B cell (primary cell): ENCODE measurements around the gene FBLN2. TPM values are rescaled to one million over a fixed set of nuclear protein-coding genes. Genes with fewer than 3 reads are reported as not detected.

Experiments used
- ATAC-seq: fragments of 200-7000 bp; cut with Tn5 transposase; one replicate; pipeline ENCODE4 v1.10.0; 2021; ENCODE audit warnings: low read depth, mild to moderate bottlenecking, moderate number of reproducible peaks, moderate library complexity
- CTCF ChIA-PET: fragments of 350-600 bp; sonication (Branson Sonifier 250); formaldehyde crosslinking; loops from one replicate; lab custom pipeline; 2021; ENCODE audit warnings: antibody characterized with exemption, inconsistent platforms; lab: Charles Lee
- POLR2A ChIA-PET: fragments of 350-600 bp; sonication (Branson Sonifier 250); formaldehyde crosslinking; loops from one replicate; lab custom pipeline; 2021; ENCODE audit warnings: antibody characterized with exemption; lab: Charles Lee
- DNase-seq: peaks from one replicate; pipeline ENCODE4 v3.0.0; 2013
- H2AFZ ChIP-seq: 2 replicates; pipeline ENCODE4 v1.6.1; 2012; ENCODE audit warnings: mild to moderate bottlenecking, low read depth, low read length; ENCODE audit not compliant: insufficient read depth, poor library complexity, severe bottlenecking
- H3K27ac ChIP-seq, 2 donors: 1 replicate in 1 of 2; 2 replicates in 1 of 2; pipeline ENCODE4 v1.5.1; 2012 to 2013; ENCODE audit warnings: low read length in 2 of 2, mild to moderate bottlenecking in 2 of 2, moderate library complexity in 1 of 2
- H3K27me3 ChIP-seq, 4 experiments: fragments of 200-600 bp in 1 of 4; sonication (generic) in 1 of 4; replicated peaks in 1 of 4; 1 replicate in 2 of 4; 2 replicates in 2 of 4; pipeline versions ENCODE4 v1.6.1 to v1.7.0; 2013 to 2016; ENCODE audit warnings: low read length in 3 of 4, mild to moderate bottlenecking in 2 of 4, mixed read lengths in 1 of 4, moderate library complexity in 1 of 4; ENCODE audit not compliant: insufficient read depth in 4 of 4, control insufficient read depth in 3 of 4; ENCODE audit errors: control extremely low read depth in 1 of 4
- H3K36me3 ChIP-seq, 2 experiments: replicated peaks in 1 of 2; 1 replicate in 1 of 2; 2 replicates in 1 of 2; pipeline versions ENCODE4 v1.6.1 to v1.7.1; 2013; ENCODE audit warnings: low read length in 1 of 2; ENCODE audit not compliant: insufficient read depth in 2 of 2, control insufficient read depth in 1 of 2; ENCODE audit errors: control extremely low read depth in 1 of 2, extremely low read depth in 1 of 2
- H3K4me1 ChIP-seq, 2 donors: fragments of 200-600 bp in 1 of 2; sonication (generic) in 1 of 2; 1 replicate in 1 of 2; 2 replicates in 1 of 2; pipeline versions ENCODE4 v1.5.1 to v1.6.1; 2013 to 2017; ENCODE audit warnings: low read length in 2 of 2; ENCODE audit not compliant: control insufficient read depth in 2 of 2, insufficient read depth in 2 of 2
- H3K4me2 ChIP-seq: replicated peaks from 2 replicates; pipeline ENCODE3; 2012; ENCODE audit warnings: mild to moderate bottlenecking, low read depth, low read length; ENCODE audit not compliant: poor library complexity, severe bottlenecking
- H3K4me3 ChIP-seq, 5 experiments: fragments of 200-600 bp in 1 of 5; sonication (generic) in 1 of 5; 1 replicate in 3 of 5; 2 replicates in 2 of 5; pipeline versions ENCODE4 v1.5.1 to v1.7.0; 2011 to 2016; ENCODE audit warnings: low read length in 4 of 5, mild to moderate bottlenecking in 4 of 5, low read depth in 2 of 5, control low read depth in 1 of 5, moderate library complexity in 1 of 5; ENCODE audit not compliant: insufficient read depth in 1 of 5; ENCODE audit errors: control extremely low read depth in 1 of 5, extremely low read depth in 1 of 5
- H3K79me2 ChIP-seq: fragments of 200-600 bp; sonication (generic); one replicate; pipeline ENCODE4 v1.6.0; 2016; ENCODE audit warnings: low read length; ENCODE audit not compliant: control insufficient read depth, insufficient read depth
- H3K9ac ChIP-seq: fragments of 200-600 bp; sonication (generic); 2 replicates; pipeline ENCODE4 v1.6.1; 2017; ENCODE audit warnings: mild to moderate bottlenecking, low read length, moderate library complexity
- H3K9me3 ChIP-seq, 3 donors: one replicate each; pipeline versions ENCODE4 v1.6.1 to v1.7.1; 2013; ENCODE audit warnings: low read length in 2 of 3; ENCODE audit not compliant: control insufficient read depth in 2 of 3, insufficient read depth in 1 of 3; ENCODE audit errors: control extremely low read depth in 1 of 3
- H4K20me1 ChIP-seq: 2 replicates; pipeline ENCODE4 v1.6.0; 2012; ENCODE audit warnings: mild to moderate bottlenecking, low read length; ENCODE audit not compliant: insufficient read depth, control insufficient read depth, poor library complexity, severe bottlenecking
- H3K27ac Mint-ChIP-seq: one replicate; pipeline ENCODE4 v1.8.0; 2021; ENCODE audit warnings: mixed read lengths
- H3K27me3 Mint-ChIP-seq: one replicate; pipeline ENCODE4 v1.8.0; 2021; ENCODE audit warnings: mixed read lengths
- H3K4me1 Mint-ChIP-seq: one replicate; pipeline ENCODE4 v1.8.0; 2021; ENCODE audit warnings: mixed read lengths
- H3K4me3 Mint-ChIP-seq: one replicate; pipeline ENCODE4 v1.8.0; 2021; ENCODE audit warnings: mixed read lengths
- H3K9me3 Mint-ChIP-seq: one replicate; pipeline ENCODE4 v1.8.0; 2022; ENCODE audit warnings: mixed read lengths; ENCODE audit not compliant: insufficient read depth
- EZH2 ChIP-seq: IDR thresholded peaks from 2 replicates; pipeline ENCODE4 v1.6.1; 2012; ENCODE audit warnings: borderline replicate concordance, low read depth, mild to moderate bottlenecking, moderate library complexity, low read length; ENCODE audit not compliant: insufficient read depth, poor library complexity, severe bottlenecking
- WGBS: methylation state at CpG from one replicate; pipeline ENCODE4 v1.1.5; 2013; ENCODE audit warnings: missing lambda C conversion rate; ENCODE audit not compliant: insufficient coverage; 5-methylcytosine and 5-hydroxymethylcytosine counted together
- intact Hi-C: fragments of 100-400 bp; cut with micrococcal nuclease; formaldehyde crosslinking; loops from one replicate; pipeline ENCODE4 v1.10.0; 2022
- polyA plus RNA-seq: library from polyadenylated mRNA; depleted of rRNA; stranded (reverse); fragments of >200 nt; gene quantifications from 2 replicates; pipeline ENCODE4 v1.2.3, GENCODE V29; 2012
- total RNA-seq, 2 donors: library from RNA; stranded (reverse); fragments of 120-200 nt in 1 of 2; gene quantifications; 1 replicate in 1 of 2; 2 replicates in 1 of 2; pipeline versions ENCODE4 v1.2.3 to v1.2.4, GENCODE V29; 2013 to 2022
- TF ChIP-seq, protein P1 (sequence below): fragments of 200-600 bp; IDR thresholded peaks from one replicate; pipeline ENCODE4 v1.8.0; 2022; ENCODE audit warnings: antibody characterized with exemption, mild to moderate bottlenecking

FBLN2 gene
- total and polyA plus RNA-seq, 2 donors (not counting 1 experiment from before 2014, with no cell fraction given): 3.6 to 8.2 TPM

DNA sequence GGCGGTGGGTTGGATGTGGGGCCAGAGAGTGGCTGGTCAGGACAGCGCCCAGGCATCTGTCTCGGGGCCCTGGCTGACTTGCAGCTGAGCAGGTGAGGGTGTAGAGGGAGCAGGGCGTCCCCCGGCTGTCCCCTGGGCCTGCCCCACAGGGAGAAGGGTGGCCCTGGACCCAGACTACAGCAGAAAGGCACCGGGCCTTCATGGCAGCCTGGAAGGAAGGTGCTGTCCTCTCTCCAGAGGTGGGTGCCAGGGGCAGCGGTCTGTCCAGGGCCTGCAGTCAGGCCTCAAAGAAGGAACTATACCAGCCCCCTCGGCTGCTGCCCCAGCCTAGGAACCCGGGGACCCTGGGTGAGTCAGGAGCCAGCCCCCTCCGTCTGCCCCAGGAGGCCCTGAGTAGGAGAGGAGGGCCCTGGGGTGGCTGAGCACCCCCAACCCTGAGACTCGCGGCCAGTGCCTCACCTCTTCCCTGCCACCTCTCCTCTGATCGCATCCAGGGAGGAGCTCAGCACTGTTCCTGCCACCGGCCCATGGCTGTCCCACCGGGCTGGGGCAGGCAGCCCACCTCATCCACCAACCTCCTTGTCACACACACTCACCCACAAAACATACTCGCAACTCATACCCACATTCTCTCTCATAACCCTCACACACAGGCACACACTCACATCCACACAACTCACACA, 133.5 kb downstream of the FBLN2 start:
- intact Hi-C loops: no loop called here
- Histone ChIP-seq H3K9ac (no peak overlapping the region), H3K36me3 (no peaks in the 10 kb centered on the region), H3K79me2 (no peaks in the 10 kb centered on the region), H3K4me3 (no peak overlapping the region), H3K4me2 (no peak overlapping the region), H3K27ac (no peak overlapping the region), H3K4me1 (no peaks in the 10 kb centered on the region), H4K20me1 (no peaks in the 10 kb centered on the region), H3K27me3 (peaks cover 0 to 2% (median 0%) of the 10 kb centered on the region in 4 experiments), H3K9me3 (no peaks in the 10 kb centered on the region), H2AFZ (no peak overlapping the region)
- WGBS: 95% methylated on average over 14 of the region's 16 CpGs
- Mint-ChIP-seq H3K4me1 (no peaks in the 10 kb centered on the region), H3K4me3 (no peak overlapping the region), H3K9me3 (no peaks in the 10 kb centered on the region), H3K27me3 (peaks cover 21% of the 10 kb centered on the region), H3K27ac (no peak overlapping the region)
- ChIA-PET CTCF (no interaction called here), POLR2A (no interaction called here)
- no peak for TF ChIP-seq EZH2
- TF ChIP-seq, protein P1, sequence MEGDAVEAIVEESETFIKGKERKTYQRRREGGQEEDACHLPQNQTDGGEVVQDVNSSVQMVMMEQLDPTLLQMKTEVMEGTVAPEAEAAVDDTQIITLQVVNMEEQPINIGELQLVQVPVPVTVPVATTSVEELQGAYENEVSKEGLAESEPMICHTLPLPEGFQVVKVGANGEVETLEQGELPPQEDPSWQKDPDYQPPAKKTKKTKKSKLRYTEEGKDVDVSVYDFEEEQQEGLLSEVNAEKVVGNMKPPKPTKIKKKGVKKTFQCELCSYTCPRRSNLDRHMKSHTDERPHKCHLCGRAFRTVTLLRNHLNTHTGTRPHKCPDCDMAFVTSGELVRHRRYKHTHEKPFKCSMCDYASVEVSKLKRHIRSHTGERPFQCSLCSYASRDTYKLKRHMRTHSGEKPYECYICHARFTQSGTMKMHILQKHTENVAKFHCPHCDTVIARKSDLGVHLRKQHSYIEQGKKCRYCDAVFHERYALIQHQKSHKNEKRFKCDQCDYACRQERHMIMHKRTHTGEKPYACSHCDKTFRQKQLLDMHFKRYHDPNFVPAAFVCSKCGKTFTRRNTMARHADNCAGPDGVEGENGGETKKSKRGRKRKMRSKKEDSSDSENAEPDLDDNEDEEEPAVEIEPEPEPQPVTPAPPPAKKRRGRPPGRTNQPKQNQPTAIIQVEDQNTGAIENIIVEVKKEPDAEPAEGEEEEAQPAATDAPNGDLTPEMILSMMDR: no peak
- no peak for DNase-seq
- ATAC-seq: no peak

DNA sequence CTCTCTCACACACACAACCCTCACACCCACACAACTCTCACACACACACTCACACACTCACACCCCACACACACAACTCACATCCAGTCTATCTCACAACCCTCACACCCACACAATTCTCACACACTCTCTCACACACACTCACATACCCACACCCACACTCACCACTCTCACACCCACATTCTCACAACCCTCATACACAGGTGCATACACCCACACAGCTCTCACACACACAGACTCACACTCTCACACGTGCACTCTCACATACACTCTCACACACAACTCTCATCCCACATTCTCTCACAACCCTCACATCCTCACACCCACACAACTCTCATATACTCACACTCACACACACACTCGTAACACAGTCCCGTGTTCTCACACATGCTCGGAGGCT, 134.4 kb downstream of the FBLN2 start:
- POLR2A ChIA-PET: no interaction called here
- H2AFZ ChIP-seq: no peak overlapping the region
- H3K4me2 ChIP-seq: no peak overlapping the region
- Mint-ChIP-seq H3K27me3 (peaks cover 18% of the 10 kb centered on the region), H3K4me3 (no peak overlapping the region), H3K9me3 (no peaks in the 10 kb centered on the region), H3K27ac (no peak overlapping the region), H3K4me1 (no peaks in the 10 kb centered on the region)
- DNase-seq (no peak), ATAC-seq (no peak)
- H3K27me3 ChIP-seq: peaks cover 0 to 2% (median 0%) of the 10 kb centered on the region in 4 experiments
- CTCF ChIA-PET: no interaction called here
- H3K4me1 ChIP-seq: no peaks in the 10 kb centered on the region
- H3K27ac ChIP-seq: no peak overlapping the region
- TF ChIP-seq EZH2: no peak
- TF ChIP-seq, protein P1: no peak
- no peaks in the 10 kb centered on the region for H3K9me3 ChIP-seq
- no peaks in the 10 kb centered on the region for H4K20me1 ChIP-seq
- H3K4me3 ChIP-seq: no peak overlapping the region
- 86% methylated on average over 4 of the region's 4 CpGs for WGBS
- intact Hi-C loops: no loop called here
- H3K79me2 ChIP-seq: no peaks in the 10 kb centered on the region
- no peaks in the 10 kb centered on the region for H3K36me3 ChIP-seq
- no peak overlapping the region for H3K9ac ChIP-seq
